DMS153 treated with DMSO at 0.1 percent for 48 hours (cell line): ENCODE data around the gene TAF1.
"Not testable (repeated sequence)": the region's sequence is repeated elsewhere in the genome, so short reads cannot be mapped to it uniquely, and the experiment has no call there.

ENCODE experiments used
- DNase-seq: peaks from one replicate; lab custom pipeline; 2025; ENCODE audit not compliant: unreplicated experiment; lab: John Stamatoyannopoulos, UW

TAF1 gene

GRCh38 chrX:71504346-71504745 lies 138.2 kb downstream of the TAF1 start:
- no peak for DNase-seq

- DNase-seq, result no peak
Measured at GRCh38 chrX:71509289-71509688, 143.1 kb downstream of the TAF1 start.

GRCh38 chrX:71510161-71510560 lies 144.0 kb downstream of the TAF1 start:
- DNase-seq, result no peak

- DNase-seq, result not testable (repeated sequence)
Measured at GRCh38 chrX:71513731-71514130, 147.6 kb downstream of the TAF1 start.

- no peak for DNase-seq
Measured at GRCh38 chrX:71514367-71515037, 148.3 kb downstream of the TAF1 start.

GRCh38 chrX:71515038-71515396 lies 148.9 kb downstream of the TAF1 start:
- DNase-seq, result no peak
